Ishikawa (cell line): ENCODE results near the gene CRYBA4.

ENCODE experiments used
- CEBPB ChIP-seq: IDR thresholded peaks from 2 replicates; pipeline ENCODE4 v1.6.1; 2012
- CREB1 ChIP-seq: IDR thresholded peaks from 2 replicates; pipeline ENCODE4 v1.6.1; 2012; ENCODE audit warnings: low read depth
- EGR1 ChIP-seq: IDR thresholded peaks from 2 replicates; pipeline ENCODE4 v1.6.1; 2012
- EP300 ChIP-seq: IDR thresholded peaks from 2 replicates; pipeline ENCODE4 v1.6.1; 2012; ENCODE audit warnings: borderline replicate concordance
- FOXM1 ChIP-seq: IDR thresholded peaks from 2 replicates; pipeline ENCODE4 v1.6.1; 2012; ENCODE audit warnings: low read depth, borderline replicate concordance
- NFIC ChIP-seq: IDR thresholded peaks from 2 replicates; pipeline ENCODE4 v1.6.1; 2012
- RAD21 ChIP-seq: IDR thresholded peaks from 2 replicates; pipeline ENCODE4 v1.6.1; 2012; ENCODE audit warnings: low read depth
- TAF1 ChIP-seq: IDR thresholded peaks from 2 replicates; pipeline ENCODE4 v1.6.1; 2012; ENCODE audit warnings: low read depth, mild to moderate bottlenecking
- TCF12 ChIP-seq: IDR thresholded peaks from 2 replicates; pipeline ENCODE4 v1.6.1; 2012; ENCODE audit warnings: low read depth
- TEAD4 ChIP-seq: IDR thresholded peaks from 2 replicates; pipeline ENCODE4 v1.6.1; 2012
- YY1 ChIP-seq: IDR thresholded peaks from 2 replicates; pipeline ENCODE4 v1.6.1; 2012; ENCODE audit warnings: low read depth
- ZBTB7A ChIP-seq: IDR thresholded peaks from 2 replicates; pipeline ENCODE4 v1.6.1; 2012; ENCODE audit warnings: low read depth
- TF ChIP-seq, protein P1 (sequence below): IDR thresholded peaks from 2 replicates; pipeline ENCODE4 v1.6.1; 2012
- TF ChIP-seq, protein P2 (sequence below): IDR thresholded peaks from 2 replicates; pipeline ENCODE4 v1.6.1; 2012
- TF ChIP-seq, protein P3 (sequence below): IDR thresholded peaks from 2 replicates; pipeline ENCODE4 v1.6.1; 2012; ENCODE audit warnings: low read depth, mild to moderate bottlenecking

CRYBA4 gene

DNA sequence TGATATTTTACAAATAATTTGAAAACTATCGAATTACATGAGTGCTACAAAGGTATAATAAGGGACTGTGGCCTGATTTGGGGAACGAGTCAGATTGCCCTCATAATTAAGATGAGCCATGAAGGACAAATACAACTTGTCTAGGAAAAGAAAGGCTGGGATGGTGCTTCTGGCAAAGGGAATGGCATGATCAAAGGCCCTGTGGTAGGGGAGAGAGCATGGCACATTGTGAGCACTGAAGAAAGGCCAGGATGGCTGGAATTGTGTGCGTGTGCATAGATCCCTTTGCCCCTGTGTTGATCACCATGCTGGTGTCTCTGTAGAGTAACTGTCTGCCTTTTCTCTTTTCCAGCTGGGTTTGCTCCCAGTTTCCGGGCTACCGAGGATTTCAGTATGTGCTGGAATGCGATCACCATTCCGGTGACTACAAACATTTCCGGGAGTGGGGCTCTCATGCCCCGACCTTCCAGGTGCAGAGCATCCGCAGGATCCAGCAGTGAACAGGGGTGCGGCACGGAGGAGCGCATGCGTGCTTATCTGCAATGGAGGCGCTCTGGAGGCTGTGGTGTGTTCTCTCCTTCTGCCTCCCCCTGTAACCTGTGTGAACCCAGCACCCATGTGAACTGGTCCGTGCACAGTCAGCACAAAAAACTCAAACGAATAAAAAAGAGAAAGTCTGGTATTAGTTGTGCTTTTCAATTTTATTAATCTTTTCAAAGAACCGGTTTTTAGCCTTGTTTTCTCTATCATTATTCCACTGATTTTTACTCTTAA, 8.4 kb downstream of the CRYBA4 start:
- no peak for TF ChIP-seq EP300
- no peak for TF ChIP-seq FOXM1
- no peak for TF ChIP-seq ZBTB7A
- no peak for TF ChIP-seq CEBPB
- no peak for TF ChIP-seq TAF1

DNA sequence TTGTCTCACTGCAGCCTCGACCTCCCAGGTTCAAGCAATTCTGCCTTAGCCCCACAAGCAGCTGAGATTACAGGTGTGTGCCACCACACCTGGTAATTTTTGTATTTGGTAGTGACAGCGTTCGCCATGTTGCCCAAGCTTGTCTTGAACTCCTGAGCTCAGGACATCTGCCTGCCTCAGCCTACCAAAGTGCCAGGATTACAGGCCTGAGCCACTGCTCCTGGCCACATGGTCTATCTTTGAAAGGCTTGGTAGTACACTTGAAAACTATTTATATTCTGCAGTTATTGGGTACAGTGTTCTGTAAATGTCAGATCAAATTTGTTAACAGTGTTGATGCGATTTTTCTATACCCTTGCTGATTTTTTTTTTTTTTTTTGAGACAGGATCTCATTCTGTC, 9.5 kb downstream of the CRYBA4 start:
- TF ChIP-seq, protein P1, sequence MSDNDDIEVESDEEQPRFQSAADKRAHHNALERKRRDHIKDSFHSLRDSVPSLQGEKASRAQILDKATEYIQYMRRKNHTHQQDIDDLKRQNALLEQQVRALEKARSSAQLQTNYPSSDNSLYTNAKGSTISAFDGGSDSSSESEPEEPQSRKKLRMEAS: no peak
- TF ChIP-seq CEBPB: no peak

DNA sequence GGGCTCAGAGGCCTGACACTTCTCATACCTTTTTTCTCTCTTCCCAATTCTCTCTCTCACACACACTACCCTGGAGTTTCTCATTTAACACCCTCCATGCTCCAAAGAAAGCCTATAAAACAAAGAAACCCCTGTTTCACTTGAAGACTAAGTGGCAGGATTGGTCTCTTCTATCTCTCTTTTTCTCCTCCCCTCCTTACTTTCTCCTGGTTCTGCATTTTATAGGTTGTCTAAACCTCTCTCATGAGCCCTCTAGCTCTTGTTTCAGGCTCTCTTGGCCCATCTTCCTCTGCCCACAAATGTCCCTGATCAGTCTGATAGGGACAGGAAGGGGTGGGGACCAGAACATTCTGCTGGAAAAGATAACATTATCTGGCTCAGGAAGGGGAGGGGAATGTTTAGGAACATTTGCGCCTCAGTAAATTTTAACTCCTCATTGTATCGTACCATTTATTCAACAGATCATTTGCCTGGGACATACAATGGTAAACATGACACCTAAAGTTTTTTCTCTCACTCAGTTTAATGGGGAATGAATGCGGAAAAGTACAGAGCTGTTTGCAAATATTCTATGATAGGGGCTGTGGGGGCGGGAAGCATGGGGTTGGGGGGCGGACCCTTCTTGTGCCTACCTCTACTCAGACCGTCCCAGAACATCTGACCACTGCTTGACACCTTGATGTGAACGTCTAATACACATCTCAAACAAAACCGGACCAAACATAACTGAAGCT, 10.8 kb downstream of the CRYBA4 start:
- TF ChIP-seq CREB1 (no peak), EP300 (no peak), TEAD4 (no peak), CEBPB (no peak), YY1 (no peak), TCF12 (no peak), EGR1 (no peak), NFIC (no peak), RAD21 (no peak), FOXM1 (no peak), TAF1 (no peak), ZBTB7A (no peak)
- TF ChIP-seq, protein P2, sequence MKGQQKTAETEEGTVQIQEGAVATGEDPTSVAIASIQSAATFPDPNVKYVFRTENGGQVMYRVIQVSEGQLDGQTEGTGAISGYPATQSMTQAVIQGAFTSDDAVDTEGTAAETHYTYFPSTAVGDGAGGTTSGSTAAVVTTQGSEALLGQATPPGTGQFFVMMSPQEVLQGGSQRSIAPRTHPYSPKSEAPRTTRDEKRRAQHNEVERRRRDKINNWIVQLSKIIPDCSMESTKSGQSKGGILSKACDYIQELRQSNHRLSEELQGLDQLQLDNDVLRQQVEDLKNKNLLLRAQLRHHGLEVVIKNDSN: no peak
- TF ChIP-seq, protein P3, sequence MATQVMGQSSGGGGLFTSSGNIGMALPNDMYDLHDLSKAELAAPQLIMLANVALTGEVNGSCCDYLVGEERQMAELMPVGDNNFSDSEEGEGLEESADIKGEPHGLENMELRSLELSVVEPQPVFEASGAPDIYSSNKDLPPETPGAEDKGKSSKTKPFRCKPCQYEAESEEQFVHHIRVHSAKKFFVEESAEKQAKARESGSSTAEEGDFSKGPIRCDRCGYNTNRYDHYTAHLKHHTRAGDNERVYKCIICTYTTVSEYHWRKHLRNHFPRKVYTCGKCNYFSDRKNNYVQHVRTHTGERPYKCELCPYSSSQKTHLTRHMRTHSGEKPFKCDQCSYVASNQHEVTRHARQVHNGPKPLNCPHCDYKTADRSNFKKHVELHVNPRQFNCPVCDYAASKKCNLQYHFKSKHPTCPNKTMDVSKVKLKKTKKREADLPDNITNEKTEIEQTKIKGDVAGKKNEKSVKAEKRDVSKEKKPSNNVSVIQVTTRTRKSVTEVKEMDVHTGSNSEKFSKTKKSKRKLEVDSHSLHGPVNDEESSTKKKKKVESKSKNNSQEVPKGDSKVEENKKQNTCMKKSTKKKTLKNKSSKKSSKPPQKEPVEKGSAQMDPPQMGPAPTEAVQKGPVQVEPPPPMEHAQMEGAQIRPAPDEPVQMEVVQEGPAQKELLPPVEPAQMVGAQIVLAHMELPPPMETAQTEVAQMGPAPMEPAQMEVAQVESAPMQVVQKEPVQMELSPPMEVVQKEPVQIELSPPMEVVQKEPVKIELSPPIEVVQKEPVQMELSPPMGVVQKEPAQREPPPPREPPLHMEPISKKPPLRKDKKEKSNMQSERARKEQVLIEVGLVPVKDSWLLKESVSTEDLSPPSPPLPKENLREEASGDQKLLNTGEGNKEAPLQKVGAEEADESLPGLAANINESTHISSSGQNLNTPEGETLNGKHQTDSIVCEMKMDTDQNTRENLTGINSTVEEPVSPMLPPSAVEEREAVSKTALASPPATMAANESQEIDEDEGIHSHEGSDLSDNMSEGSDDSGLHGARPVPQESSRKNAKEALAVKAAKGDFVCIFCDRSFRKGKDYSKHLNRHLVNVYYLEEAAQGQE: no peak
- TF ChIP-seq, protein P1: no peak

DNA sequence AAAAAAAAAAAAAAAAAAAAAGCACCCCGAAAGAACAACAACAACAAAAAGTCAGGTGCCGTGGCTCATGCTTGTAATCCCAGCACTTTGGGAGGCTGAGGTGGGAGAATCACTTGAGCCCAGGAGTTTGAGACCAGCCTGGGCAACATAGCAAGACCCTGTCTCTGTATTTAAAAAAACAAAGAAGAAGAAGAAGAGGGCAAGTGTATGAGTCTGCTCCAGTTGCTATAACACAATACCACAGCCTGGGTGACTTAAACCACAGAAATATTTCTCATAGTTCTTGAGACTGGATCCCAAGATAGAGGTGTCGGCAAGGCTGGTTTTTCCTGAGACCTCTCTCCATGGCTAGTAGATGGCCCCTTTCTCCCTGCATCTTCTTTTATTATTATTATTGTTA, 12.4 kb downstream of the CRYBA4 start:
- TF ChIP-seq CEBPB: no peak
- TF ChIP-seq TEAD4: no peak
- no peak for TF ChIP-seq YY1
- TF ChIP-seq, protein P2: no peak
- no peak for TF ChIP-seq FOXM1
- no peak for TF ChIP-seq RAD21
- no peak for TF ChIP-seq CREB1
- no peak for TF ChIP-seq TAF1
- no peak for TF ChIP-seq TCF12
- TF ChIP-seq NFIC: no peak
- TF ChIP-seq EP300: no peak

DNA sequence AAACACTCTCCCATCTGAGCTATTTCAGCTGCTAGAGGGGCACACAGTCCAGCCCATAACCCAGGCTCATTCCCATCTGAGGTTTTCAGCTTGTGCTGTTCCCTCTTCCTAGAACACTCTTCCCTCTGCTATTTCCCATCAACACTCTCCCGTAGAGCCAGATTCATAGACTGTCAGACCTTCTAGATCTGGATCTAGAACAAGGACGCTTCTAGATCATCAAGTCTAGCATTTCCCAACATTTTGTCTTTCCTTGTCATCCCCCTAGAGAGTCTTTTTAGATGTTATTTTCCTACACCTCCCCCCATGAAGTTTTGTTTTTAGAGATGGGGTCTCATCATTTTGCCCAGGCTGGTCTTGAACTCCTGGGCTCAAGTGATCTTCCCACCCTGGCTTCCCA, 13.4 kb downstream of the CRYBA4 start:
- TF ChIP-seq CEBPB (no peak), NFIC (no peak)

DNA sequence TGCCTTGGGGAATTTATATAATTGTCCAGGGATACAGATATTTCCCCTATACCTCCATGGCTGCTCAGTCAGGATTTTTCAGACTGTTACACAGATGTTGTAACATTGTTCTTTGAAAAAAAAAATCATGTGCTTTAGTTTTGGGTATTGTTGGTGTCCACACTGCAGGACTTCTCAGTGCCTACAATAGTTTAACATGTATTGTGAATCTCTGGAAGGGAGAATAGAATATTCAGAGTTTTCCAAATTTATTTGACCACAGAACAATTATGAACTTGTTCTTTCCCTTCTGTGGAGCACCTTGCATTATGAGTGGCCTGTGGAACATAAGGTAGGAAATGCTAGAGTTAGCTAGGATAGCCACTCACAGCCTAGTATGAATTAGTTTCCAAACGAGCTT, 14.5 kb downstream of the CRYBA4 start:
- TF ChIP-seq RAD21 (no peak), CREB1 (no peak), TEAD4 (no peak), NFIC (no peak), TCF12 (no peak), YY1 (no peak), EP300 (no peak), CEBPB (no peak), ZBTB7A (no peak), FOXM1 (no peak), EGR1 (no peak), TAF1 (no peak)
- TF ChIP-seq, protein P1: no peak
- TF ChIP-seq, protein P3: no peak
- TF ChIP-seq, protein P2: no peak
